K562 (cell line): ENCODE results near the gene CDHR1. TPM values are rescaled to one million over a fixed set of nuclear protein-coding genes. Genes with fewer than 3 reads are reported as not detected.

Source experiments
- ARID4B ChIP-seq: sonication (generic); formaldehyde crosslinking; IDR thresholded peaks from 2 replicates; pipeline ENCODE4 v1.8.0; 2022; ENCODE audit warnings: mild to moderate bottlenecking, missing genetic modification reagents
- CREB3L1 ChIP-seq: fragments of 450-650 bp; IDR thresholded peaks from 2 replicates; pipeline ENCODE4 v1.6.1; 2014; ENCODE audit warnings: low read depth, mild to moderate bottlenecking, moderate library complexity, borderline replicate concordance
- E2F8 ChIP-seq: fragments of 450-650 bp; IDR thresholded peaks from 2 replicates; pipeline ENCODE4 v1.7.1; 2018; ENCODE audit warnings: mild to moderate bottlenecking, low read depth; ENCODE audit not compliant: partially characterized antibody
- IRF1 ChIP-seq: sonication (generic); formaldehyde crosslinking; IDR thresholded peaks from 2 replicates; pipeline ENCODE4 v1.8.0; 2022; ENCODE audit warnings: missing genetic modification reagents, mild to moderate bottlenecking, borderline replicate concordance
- MTA3 ChIP-seq: fragments of 450-650 bp; formaldehyde crosslinking; IDR thresholded peaks from 2 replicates; pipeline ENCODE4 v1.6.1; 2017; ENCODE audit warnings: mild to moderate bottlenecking, borderline replicate concordance
- NBN ChIP-seq: fragments of 450-650 bp; IDR thresholded peaks from 2 replicates; pipeline ENCODE4 v1.6.1; 2016; ENCODE audit warnings: low read depth, mild to moderate bottlenecking
- PRDM10 ChIP-seq: fragments of 450-650 bp; IDR thresholded peaks from 2 replicates; pipeline ENCODE4 v1.6.1; 2018; ENCODE audit not compliant: partially characterized antibody
- RB1 ChIP-seq: fragments of 450-650 bp; IDR thresholded peaks from 2 replicates; pipeline ENCODE4 v1.6.1; 2017; ENCODE audit warnings: low read depth, mild to moderate bottlenecking
- THAP7 ChIP-seq: fragments of 250-450 bp; sonication (Bioruptor Pico); IDR thresholded peaks from 2 replicates; pipeline ENCODE4 v1.5.0; 2021
- ZNF134 ChIP-seq: fragments of 250-450 bp; sonication (Bioruptor Pico); conservative IDR thresholded peaks from 2 replicates; pipeline ENCODE4 v1.4.0; 2020
- polyA plus RNA-seq, 8 experiments: library from polyadenylated mRNA; depleted of rRNA in 4 of 8; stranded (reverse) in 5 of 8; unstranded in 3 of 8; fragments of >200 nt; fragmentation: Nextera tagmentation in 2 of 8; fragmentation: Illumina TruSeq in 1 of 8; extraction: Ambion mirVana in 2 of 8; extraction: Trizol in 1 of 8; gene quantifications; 2 replicates each; pipeline versions ENCODE4 v1.2.1 to v1.2.3, GENCODE V29; 2011 to 2014; ENCODE audit warnings: inconsistent platforms in 1 of 8, missing spikeins in 1 of 8
- total RNA-seq, 7 experiments: library from RNA; depleted of rRNA in 6 of 7; stranded (reverse); fragments of >200 nt in 6 of 7; fragmentation: Illumina TruSeq in 2 of 7; extraction: Trizol in 2 of 7; gene quantifications; 2 replicates each; pipeline versions ENCODE4 v1.2.1 to v1.2.3, GENCODE V29; 2011 to 2021; ENCODE audit warnings: low replicate concordance in 1 of 7

Gene CDHR1
- total and polyA plus RNA-seq, 9 of the 15 experiments (the other 6 are each of a cell fraction or from before 2014, with no cell fraction given), result 0.03 to 0.99 (median 0.20) TPM

GRCh38 chr10:84256510-84257342, 62.4 kb downstream of the CDHR1 start (continued):
- no peak for TF ChIP-seq PRDM10
- peak; percentile 45 for TF ChIP-seq E2F8
- no peak for TF ChIP-seq THAP7
- TF ChIP-seq CREB3L1, result peak; percentile 62; the same call in 1 of the 2 replicates
- peak; percentile 96; the same call in 1 of the 2 replicates for TF ChIP-seq IRF1
- no peak for TF ChIP-seq ZNF134
- peak; percentile 67 for TF ChIP-seq MTA3
- peak; percentile 95 for TF ChIP-seq RB1
- TF ChIP-seq NBN, result no peak; the same call in 1 of the 2 replicates
- TF ChIP-seq ARID4B, result no peak
